ENCODE results near the gene KCNIP3.

The KCNIP3 gene

GRCh38 chr2:95297639-95298395 lies 670 bp downstream of the KCNIP3 start:
- no peak for DNase-seq (ENCODE audit: low read depth)

GRCh38 chr2:95298486-95299111 lies 1.5 kb downstream of the KCNIP3 start:
- DNase-seq (ENCODE audit: low read depth), result no peak

GRCh38 chr2:95299961-95300360 lies 2.8 kb downstream of the KCNIP3 start:
- DNase-seq (ENCODE audit: low read depth), result no peak

- no peak for DNase-seq (ENCODE audit: low read depth)
These were observed 3.3 kb downstream of the KCNIP3 start for GRCh38 chr2:95300450-95300849.

GRCh38 chr2:95301186-95301585 lies 4.0 kb downstream of the KCNIP3 start:
- no peak for DNase-seq (ENCODE audit: low read depth)

GRCh38 chr2:95301876-95302641 lies 4.9 kb downstream of the KCNIP3 start:
- no peak for DNase-seq (ENCODE audit: low read depth)

GRCh38 chr2:95303191-95303919 lies 6.2 kb downstream of the KCNIP3 start:
- no peak for DNase-seq (ENCODE audit: low read depth)

- DNase-seq (ENCODE audit: low read depth), result no peak
These were observed 8.4 kb downstream of the KCNIP3 start for GRCh38 chr2:95305380-95306061.

GRCh38 chr2:95306336-95306895 lies 9.3 kb downstream of the KCNIP3 start:
- DNase-seq (ENCODE audit: low read depth), result no peak

GRCh38 chr2:95307036-95307435 lies 9.9 kb downstream of the KCNIP3 start:
- no peak for DNase-seq (ENCODE audit: low read depth)

GRCh38 chr2:95307878-95308277 lies 10.7 kb downstream of the KCNIP3 start:
- DNase-seq (ENCODE audit: low read depth), result no peak

- no peak for DNase-seq (ENCODE audit: low read depth)
These were observed 11.4 kb downstream of the KCNIP3 start for GRCh38 chr2:95308426-95308990.

GRCh38 chr2:95309599-95309998 lies 12.5 kb downstream of the KCNIP3 start:
- no peak for DNase-seq (ENCODE audit: low read depth)

GRCh38 chr2:95310216-95310615 lies 13.1 kb downstream of the KCNIP3 start:
- DNase-seq (ENCODE audit: low read depth), result no peak

GRCh38 chr2:95310651-95311050 lies 13.5 kb downstream of the KCNIP3 start:
- DNase-seq (ENCODE audit: low read depth), result no peak

- no peak for DNase-seq (ENCODE audit: low read depth)
These were observed 14.8 kb downstream of the KCNIP3 start for GRCh38 chr2:95311815-95312542.

GRCh38 chr2:95312543-95313201 lies 15.5 kb downstream of the KCNIP3 start:
- no peak for DNase-seq (ENCODE audit: low read depth)

GRCh38 chr2:95313296-95314131 lies 16.4 kb downstream of the KCNIP3 start:
- no peak for DNase-seq (ENCODE audit: low read depth)

- DNase-seq (ENCODE audit: low read depth), result no peak
These were observed 17.4 kb downstream of the KCNIP3 start for GRCh38 chr2:95314598-95314963.

Data from stimulated activated CD8-positive, alpha-beta memory T cell treated with anti-CD3 and anti-CD28 coated beads, Interleukin-15, amount 100 ng/mL, for 24 hours (primary cell).